NCI-H1417 treated with DMSO at 0.1 percent for 48 hours (cell line): ENCODE measurements around the gene RBMS3.

Source experiments
- DNase-seq: peaks from one replicate; lab custom pipeline; 2025; lab: John Stamatoyannopoulos, UW

The RBMS3 gene

DNA sequence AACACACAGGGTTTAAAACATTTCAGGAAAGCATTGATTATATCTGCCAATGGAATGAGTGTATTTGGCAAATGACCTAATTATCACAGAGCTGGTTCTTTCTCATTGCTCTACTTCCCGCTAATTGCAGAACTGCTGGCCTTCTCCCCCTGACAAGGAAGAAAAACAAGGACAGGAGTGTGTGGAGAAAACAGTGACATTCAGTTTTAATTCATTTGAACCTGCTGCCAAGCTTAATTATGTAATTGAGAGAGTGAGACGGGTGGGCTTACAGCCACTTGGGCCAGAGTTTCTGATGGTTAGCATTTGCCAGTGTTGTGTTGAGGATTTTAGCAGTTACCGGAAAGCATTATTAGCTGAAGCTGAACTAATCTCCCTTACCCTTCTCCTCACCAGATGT lies 301.4 kb downstream of the RBMS3 start:
- DNase-seq: no peak

DNA sequence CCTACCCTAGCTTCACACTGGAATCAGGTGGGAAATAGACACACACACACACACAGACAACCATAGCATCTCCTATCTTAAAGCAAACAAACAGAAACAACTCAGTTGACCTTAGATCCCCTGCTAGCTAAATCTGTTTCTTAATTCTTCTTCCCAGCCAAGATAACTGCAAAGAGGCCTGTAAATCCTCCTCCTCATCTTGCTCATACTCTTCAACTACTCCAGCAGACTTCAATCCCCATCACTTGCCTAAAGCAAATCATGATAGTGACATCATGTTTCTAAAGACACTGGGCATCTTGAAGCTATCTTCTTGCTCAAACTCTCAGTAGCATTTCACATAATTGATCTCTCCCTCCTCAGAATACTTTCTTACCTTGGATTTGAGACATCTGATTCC lies 303.0 kb downstream of the RBMS3 start:
- DNase-seq: no peak

DNA sequence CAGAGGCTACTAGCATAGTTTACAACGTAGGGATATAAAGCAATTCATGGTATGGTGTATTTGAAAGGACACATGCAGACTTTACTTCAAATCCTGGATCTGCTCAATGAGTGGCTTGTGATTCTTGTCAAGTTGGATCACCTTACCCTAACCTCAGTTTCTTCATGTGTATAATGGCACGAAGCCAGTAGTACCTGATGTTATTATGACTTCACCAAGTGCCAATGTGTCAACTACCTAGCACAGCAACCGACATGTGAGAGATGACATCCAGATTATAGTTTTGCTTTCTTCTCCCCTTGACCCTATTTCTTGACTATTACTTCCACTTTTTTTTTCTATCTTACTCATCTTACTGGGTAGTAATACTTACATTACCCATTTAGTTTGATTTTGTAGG lies 304.5 kb downstream of the RBMS3 start:
- DNase-seq: no peak

DNA sequence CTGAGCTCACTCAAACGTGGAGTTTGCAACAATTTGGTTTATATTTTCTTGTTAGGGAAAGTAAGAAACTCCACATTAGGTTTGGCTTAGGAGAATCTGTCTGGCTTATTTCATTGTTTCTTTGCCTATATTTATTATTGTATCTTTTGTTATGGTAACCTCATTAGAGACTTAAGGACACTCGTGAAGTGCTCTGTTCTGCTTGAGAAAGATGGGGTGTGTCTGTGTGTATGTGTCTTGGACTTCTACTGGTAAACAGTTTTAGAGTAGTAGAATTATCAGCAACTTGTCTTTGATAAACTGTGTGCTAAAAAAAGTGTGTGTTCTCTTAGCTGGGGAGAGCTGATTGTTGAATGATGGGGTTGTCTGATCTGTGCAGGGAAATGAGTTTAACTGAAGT lies 306.5 kb downstream of the RBMS3 start:
- no peak for DNase-seq

DNA sequence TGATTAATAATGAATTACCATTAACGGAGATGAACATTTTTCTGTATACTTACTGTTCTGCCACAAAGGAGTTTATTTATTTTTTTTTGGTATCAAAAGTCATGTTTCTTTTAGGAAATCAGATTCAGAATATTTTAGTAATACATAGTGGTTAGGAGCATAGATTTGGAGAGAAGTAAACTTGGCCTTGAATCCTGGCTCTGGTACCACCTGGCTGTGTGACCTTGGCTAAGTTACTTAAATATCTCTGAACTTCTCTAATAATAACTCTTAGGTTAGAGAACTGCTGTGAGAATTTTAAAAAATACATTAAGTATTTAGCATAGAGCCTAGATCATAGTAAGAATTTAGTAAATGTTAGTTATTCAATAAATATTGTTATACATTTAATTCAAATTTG lies 309.1 kb downstream of the RBMS3 start:
- DNase-seq: no peak

DNA sequence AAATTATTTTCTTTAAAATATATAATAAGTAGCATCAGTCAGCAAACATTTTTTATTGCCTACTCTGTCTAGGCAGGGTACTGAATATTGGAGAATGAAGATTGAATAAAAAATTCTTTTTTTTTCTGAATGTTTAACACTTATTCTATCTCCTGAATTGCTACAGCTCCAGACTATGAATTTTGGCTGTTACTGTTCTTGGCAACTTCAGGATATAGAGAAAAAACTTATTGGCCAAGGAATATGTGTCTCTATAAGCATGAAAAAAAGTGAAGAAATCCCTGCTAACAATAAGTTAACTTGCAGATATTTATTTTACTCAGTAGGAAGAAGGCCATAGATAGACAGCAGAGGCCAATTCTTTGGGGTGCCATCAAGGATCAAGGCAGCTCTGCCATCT lies 309.6 kb downstream of the RBMS3 start:
- no peak for DNase-seq

DNA sequence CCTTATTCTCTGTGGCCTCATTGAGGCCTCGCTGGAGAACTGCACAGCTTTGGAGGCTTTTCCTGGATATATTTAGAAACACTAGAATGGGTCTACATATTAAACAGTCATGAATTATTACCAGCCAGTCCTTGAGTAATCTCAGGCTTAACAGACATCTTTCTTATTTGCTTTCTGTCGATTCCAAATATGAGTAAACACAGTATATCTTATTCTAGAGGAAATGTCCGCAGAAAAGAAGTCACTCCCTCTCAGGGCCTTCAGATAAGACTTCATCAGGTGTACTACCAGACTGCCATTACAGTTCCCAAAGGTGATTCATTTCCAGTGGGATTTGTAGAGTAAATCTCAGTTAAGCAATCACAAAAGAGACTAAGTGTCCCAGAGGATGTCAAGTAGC lies 310.7 kb downstream of the RBMS3 start:
- DNase-seq: no peak

DNA sequence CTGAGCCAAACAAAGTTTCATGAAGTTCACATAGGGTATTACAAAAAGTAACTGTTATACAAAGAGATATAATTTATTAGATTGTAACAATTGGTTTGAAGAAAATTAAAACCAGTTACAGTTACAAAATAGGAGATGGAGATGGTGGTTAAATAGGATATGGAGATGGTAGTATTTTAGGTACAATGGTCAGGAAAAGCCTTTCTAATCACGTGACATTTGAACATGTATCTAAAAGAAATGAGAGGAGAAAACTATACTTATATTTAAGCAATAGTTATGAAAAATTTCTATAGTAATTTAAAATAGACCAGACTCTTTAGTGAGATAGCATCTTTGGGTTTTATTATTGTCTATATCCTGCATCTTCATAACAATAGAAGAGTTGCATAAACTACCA lies 312.9 kb downstream of the RBMS3 start:
- no peak for DNase-seq

DNA sequence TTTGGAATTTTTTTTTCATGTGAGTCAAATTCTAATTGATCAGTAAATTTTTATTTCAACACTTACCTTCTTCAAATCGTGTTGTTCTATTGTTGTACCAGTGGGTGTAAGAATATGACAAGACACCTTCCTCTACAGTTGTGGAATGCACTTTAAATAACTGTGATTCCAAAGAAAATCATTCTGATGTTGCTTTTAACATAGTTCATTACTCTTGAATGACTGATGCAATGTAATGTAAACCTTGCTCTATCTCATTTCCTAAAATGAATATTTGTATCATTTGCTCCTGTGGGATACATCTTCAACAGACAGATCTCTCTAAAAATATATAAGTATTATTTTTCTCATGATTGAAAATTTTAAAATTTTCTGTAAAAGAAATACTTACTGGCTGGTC lies 313.4 kb downstream of the RBMS3 start:
- no peak for DNase-seq

DNA sequence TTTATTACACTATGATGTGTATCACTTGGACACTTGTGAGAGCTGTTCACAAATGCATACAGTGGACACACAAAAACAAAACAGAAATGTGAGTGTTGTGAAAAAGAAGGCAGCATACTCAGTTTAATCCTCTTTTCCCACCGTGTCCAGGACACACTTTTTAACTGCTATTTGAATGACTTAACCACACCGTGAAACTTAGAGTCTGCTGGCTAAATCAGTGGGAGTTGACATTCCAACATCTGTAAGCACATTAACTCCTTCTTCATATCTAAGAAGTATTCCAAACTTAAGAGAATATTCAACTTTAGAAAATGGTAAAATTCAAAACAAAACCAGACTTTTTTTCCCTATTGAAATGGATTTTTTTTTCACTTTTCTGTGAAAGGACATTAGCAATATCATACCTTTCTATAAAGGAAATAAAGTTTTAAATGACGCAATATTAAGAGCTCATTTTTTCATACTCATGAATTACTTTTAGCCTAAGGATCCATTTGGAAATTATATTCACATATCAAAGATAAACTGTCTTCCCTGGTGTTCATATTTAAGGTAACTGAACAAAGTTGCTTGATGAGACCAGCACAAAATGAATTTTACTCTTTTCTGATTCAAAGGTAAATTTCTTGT lies 316.6 kb downstream of the RBMS3 start:
- no peak for DNase-seq

DNA sequence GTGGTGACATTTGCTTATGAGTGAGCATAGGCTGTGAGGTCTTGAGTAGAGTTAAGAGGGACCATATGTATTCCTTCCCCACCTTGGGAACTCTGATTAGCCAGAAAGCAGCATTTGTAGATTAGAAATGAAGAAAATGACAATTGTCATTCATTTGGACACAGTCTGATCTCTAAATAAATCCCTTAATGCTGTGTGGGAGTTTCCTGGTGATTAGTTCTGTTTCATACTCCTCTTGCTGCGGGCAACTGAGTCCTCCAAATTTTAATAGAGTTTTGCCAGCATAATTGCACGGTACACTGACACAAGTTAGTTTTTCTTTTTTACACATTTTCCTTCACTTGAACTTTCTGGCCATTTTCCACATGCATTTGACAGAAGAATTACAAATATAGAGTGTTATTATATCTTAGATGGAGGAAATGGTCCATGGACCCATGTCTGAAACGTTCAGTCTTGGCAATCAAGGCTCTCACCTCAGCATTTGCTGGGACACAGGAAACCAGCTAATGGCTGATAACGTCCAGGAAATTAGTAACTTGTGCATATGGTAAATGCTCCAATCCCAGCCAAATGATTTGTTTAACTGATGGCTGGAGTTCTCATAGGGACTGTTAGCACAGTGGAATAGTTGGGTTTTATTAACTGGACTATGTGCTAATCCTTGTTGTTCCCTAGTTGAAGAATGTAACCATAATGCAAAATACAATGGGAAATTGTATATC lies 321.2 kb downstream of the RBMS3 start:
- no peak for DNase-seq

DNA sequence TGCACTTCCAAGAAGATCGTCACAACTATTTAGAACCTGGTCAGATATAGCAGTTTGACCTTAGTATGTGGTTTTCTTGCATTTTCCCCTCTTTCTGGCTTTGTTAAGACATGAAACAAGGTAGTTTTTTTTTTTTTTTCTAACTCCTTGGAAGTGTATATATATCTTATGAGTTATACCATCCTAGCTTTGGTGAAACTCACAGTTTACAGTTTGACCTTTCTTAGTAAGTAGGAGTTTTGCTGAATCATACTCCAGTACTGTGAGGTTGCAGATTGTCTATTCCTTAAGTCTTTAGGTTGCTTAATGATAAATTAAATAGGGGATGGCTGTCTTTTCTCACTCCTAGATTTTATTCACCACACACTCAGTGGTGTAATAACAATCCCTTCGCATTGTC lies 325.0 kb downstream of the RBMS3 start:
- DNase-seq: no peak

DNA sequence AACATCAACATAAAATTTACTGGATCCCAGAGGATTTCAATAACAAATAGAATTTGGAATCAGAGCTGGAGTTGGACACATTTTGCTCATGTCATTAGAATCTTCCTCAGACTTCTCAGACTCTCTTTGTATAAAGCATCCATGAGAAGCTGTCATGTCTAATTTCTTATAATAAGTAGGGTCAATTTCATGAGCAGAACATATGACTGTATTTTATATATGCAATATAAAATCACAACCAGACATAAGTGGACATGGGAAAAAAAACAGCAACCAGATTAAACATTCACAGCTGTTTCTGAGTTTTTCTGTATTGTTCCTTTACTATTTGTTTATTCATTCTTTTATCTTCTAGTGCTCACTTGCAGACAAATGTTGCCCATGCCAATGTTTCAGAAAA lies 325.5 kb downstream of the RBMS3 start:
- no peak for DNase-seq

DNA sequence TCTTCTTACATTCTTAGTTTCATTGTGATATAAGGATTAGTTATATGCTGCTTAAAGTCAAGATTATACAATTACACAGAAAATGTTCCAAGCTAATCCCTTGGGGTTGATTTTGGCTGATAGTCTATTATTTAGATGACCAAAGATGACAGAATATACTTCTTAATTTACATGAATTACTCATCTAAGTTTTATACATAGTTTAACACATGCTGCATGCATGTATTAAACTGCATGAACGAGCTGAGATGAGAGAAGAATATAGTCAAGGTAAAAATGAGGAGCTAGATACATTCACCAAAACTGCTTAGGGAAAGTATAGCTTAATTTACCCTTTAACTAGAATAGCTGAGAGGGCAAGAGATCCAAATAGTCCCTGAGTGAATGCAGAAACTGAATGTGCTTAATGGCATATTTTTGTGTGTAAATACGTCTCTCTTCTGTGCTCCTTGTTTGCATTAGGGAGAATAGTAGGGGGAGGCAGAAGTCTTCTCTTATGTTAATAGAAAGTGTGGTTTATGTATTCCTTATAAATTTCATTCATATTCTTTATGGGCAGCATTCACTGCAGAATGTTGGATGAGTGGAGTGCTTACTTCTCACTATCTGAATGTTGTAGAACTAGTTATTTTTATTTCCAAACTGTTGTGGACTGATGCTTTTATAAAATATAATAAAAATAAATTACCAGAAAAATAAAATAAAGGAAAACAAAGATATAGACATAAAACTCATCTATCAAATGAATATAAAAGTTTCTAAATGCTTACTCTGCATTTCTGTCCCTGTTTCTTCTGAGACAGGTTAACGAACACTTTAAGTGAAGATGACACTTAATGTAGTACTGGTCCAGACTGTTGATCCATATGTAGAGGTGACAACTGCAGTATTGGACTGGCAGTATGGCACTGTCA lies 327.8 kb downstream of the RBMS3 start:
- no peak for DNase-seq

DNA sequence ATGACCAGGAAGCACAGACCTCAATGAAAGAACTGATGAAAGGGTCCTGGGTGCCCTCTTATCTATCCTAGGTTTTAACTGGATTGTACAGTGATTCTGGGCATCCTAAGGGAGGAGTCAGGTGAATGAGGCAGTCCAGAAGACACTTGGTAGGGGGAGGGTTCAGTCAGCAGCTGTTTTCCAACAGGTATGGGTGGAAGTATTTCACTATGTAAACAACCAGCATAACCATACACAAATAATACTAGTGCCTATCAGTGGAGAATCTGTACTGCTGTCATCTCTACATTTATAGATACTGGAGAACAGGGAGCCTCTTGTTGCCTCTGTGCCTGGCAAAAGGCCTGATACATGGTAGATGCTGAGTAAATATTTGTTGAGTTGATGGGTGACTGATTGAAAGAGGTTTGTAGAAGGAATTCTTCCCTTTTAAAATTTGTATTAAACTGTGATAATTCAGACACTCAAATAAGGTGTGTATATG lies 328.5 kb downstream of the RBMS3 start:
- no peak for DNase-seq

DNA sequence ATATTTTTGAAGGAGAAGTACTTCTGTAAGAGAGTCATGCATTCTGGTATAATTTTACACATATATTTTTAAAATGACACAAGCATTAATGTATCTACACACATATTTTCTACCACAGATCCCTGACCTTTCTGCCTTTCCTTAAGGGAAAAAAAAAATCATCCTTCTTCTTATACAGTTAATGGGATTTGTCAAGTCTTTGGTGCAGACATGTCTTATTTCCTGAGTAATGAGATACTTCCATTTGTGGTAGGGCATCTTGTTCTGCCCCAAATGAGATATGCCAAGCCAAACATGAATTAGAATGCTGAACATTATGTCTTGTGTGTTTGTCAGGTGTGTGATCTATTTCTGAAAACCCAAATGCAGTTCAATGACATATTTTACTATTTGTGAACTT lies 329.9 kb downstream of the RBMS3 start:
- no peak for DNase-seq

DNA sequence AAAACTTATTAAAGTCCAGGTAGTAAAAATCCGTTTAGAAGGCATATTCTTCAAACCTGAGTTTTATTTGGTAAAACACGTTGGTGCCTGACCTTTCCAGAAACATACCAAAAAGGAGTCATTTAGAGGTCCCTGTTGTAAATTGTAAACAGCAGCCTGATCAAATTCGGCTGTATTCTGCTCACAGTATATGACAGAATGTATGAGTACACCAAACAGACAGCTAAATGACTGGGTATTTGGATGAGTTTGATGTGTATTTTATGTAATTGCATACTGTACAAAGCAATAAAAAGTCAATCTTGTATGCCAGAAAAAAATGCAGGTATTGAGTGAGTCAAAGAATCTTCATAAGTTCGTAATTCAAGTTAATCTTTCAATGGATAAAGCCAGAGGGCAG lies 330.4 kb downstream of the RBMS3 start:
- DNase-seq: no peak

DNA sequence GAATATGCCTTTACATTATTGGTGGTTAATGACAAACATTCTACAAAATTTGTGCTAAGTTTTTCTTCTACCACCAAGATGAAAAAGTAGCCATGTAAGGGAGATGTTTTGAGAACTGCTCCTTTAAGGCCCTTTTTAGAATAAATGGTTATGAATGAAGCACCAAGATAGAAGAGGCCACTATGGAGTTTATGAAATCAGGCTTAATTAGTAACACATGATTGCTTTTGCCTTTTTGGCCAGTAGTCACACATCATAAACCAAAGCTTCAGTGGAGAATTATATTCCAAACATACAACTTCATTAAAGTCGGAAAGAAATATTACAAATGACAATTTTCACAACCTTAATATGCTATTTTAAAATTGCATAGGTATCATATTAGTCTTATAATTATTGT lies 331.7 kb downstream of the RBMS3 start:
- no peak for DNase-seq

DNA sequence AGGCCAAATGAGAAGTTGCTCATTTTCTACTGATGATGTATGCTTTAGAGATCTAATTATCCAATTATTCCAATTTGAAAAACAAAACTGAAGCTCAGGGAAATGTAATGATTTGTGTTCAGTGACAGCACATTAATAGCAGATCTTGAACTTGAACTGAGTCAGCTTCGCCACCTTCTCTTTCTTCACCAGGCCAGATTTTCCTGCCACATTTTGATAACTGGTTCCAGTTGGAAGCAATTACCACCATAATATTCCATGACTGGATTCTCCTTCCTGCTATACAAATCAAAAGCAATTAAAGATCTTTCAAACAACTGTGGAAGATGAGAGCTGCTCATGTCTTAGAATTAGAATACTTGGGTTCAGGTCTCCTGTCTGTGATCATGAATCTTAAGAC lies 334.1 kb downstream of the RBMS3 start:
- DNase-seq: no peak

DNA sequence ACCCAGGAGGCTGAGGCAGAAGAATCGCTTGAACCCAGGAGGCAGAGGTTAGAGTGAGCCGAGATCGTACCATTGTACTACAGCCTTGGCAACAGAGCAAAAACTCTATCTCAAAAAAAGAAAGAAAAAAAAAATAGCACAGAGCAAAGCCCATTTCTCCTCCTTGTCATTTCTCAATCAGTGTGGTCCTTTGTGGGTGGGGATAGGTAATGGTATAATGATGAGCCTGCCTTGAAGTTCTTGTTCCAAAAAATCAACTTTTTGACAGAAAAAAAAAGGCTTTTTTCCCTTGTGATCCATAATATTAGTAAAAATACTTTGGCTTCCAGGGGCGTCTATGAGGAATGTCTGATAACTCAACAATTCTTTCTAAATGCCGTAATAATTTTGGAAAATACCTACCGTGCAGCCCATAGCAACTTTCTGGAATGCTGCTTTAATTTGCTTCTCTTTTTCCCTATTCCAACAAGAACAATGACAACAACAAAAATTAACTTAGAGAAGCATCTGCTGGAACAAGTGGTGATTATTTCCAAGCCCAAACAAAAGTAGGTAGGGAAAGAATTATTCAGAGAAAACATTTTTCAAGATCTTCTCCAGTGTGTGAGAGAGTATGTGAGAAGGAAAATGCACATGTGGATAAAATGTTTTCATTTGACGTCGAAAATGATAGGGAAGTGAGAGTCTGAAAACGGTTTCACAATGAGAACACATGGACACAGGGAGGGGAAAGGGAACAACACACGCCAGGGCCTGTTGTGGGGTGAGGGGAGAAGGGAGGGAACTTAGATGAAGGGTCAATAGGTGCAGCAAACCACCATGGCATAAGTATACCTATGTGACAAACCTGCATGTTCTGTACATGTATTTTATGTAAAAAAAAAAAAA lies 337.8 kb downstream of the RBMS3 start:
- no peak for DNase-seq

DNA sequence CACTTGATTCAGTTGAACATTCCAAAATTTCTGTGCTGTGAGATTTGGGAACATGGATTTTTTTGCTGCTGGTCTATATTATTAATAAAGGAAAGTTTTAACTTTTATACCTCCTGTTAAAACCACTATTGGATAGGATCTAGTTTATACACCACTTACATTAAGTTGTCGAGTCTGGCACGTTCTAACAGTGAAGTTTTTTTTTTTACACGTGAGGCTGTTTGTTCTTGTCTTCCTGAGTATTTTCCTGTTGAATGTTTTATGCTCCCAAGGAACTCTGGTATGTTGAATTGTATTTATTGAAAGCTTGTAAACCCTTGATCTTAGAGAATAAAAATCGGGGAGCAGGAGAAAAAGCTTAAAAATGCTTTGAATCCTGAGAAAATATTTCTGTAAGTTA lies 338.8 kb downstream of the RBMS3 start:
- DNase-seq: no peak
